Measurements from ENCODE around the gene BCAS4.

BCAS4 gene

DNA sequence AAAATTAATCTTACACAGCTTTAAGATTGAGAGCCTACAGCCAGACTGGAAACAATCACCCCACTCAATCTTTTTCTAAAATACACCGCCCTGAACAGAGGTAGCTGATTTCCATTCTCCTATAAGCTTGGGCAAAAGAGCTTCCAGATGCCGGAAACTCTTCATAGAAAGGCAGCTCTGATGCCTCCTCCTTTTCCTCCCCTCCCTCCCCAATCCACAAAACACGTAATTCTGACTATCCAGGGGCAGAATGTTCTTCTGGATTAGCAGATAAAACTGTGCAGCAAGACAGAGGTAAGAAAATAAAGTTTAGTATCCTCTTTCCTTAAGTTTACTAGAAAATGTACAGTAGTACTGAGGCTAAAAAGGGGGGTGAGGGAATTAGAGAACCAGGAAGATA lies 120.6 kb downstream of the BCAS4 start:
- no peak overlapping the region for H3K4me3 ChIP-seq (ENCODE audit: low read depth, low read length)
- H3K36me3 ChIP-seq = peaks cover 29% of the 10 kb centered on the region
- peaks cover 41% of the 10 kb centered on the region for H3K4me1 ChIP-seq
- H3K9me3 ChIP-seq = no peaks in the 10 kb centered on the region
- DNase-seq = no peak
- H3K27me3 ChIP-seq = no peaks in the 10 kb centered on the region
- no peak for TF ChIP-seq CTCF (IDR thresholded peaks at IDR 0.05; ENCODE audit: low read depth, low read length)

- H3K9me3 ChIP-seq = no peaks in the 10 kb centered on the region
- no peaks in the 10 kb centered on the region for H3K27me3 ChIP-seq
- H3K4me1 ChIP-seq = peaks cover 41% of the 10 kb centered on the region
- H3K36me3 ChIP-seq = peaks cover 35% of the 10 kb centered on the region
- no peak overlapping the region for H3K4me3 ChIP-seq (ENCODE audit: low read depth, low read length)
- TF ChIP-seq CTCF (IDR thresholded peaks at IDR 0.05; ENCODE audit: low read depth, low read length) = no peak
- peak; percentile 19 for DNase-seq
Measured at GRCh38 chr20:50916257-50916656, 121.4 kb downstream of the BCAS4 start.

DNA sequence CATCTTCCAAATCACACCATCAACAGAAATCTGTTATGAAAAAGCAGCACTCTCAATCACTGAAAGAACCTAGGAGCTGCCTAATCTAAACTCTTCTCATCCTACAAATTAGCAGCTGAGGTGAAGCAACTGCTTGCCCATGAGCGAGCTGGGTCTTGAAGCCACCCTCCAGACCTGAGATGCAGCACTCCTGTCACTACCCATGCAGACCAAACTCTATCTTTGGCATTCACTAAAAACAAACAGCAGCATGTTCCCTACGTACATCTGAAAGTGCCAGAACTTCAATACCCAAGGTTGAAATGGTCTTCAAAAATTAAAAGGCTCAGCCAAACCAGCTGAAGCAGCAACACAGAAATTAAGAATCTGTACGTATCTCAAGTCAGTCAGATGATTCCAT lies 122.1 kb downstream of the BCAS4 start:
- peaks cover 41% of the 10 kb centered on the region for H3K4me1 ChIP-seq
- no peak for TF ChIP-seq CTCF (IDR thresholded peaks at IDR 0.05; ENCODE audit: low read depth, low read length)
- H3K36me3 ChIP-seq = peaks cover 40% of the 10 kb centered on the region

GRCh38 chr20:50918403-50918802 lies 123.5 kb downstream of the BCAS4 start:
- no peaks in the 10 kb centered on the region for H3K27me3 ChIP-seq
- no peak for DNase-seq
- peaks cover 45% of the 10 kb centered on the region for H3K36me3 ChIP-seq
- H3K9me3 ChIP-seq = no peaks in the 10 kb centered on the region
- H3K4me3 ChIP-seq (ENCODE audit: low read depth, low read length) = no peak overlapping the region
- peaks cover 41% of the 10 kb centered on the region for H3K4me1 ChIP-seq
- TF ChIP-seq CTCF (IDR thresholded peaks at IDR 0.05; ENCODE audit: low read depth, low read length) = no peak

More for the DNA sequence above, 122.1 kb downstream of the BCAS4 start:
- no peak for DNase-seq
- Histone ChIP-seq H3K4me3 (ENCODE audit: low read depth, low read length) (no peak overlapping the region), H3K27me3 (no peaks in the 10 kb centered on the region), H3K9me3 (no peaks in the 10 kb centered on the region)

DNA sequence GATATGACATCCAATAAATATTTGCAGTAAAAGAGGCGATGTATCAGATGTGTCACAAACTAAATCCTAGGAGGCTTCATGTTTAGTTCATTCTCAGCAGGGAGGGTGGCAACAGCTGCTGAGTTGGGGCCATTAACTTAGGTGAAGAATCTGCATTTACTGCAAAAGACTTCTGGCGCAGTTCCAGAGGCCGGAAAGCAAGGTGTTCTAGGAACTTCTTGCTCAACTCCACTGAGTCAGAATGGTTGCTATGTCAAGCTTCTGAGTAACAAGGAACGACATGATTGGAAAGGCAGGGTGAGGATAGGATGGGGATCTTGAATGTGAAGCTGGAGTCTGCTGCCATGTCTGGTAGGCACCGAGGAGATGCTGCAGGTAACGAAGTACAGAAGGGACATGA lies 124.7 kb downstream of the BCAS4 start:
- peaks cover 48% of the 10 kb centered on the region for H3K36me3 ChIP-seq
- TF ChIP-seq CTCF (IDR thresholded peaks at IDR 0.05; ENCODE audit: low read depth, low read length) = no peak
- peak; percentile 22 for DNase-seq
- no peaks in the 10 kb centered on the region for H3K9me3 ChIP-seq
- H3K4me1 ChIP-seq = peaks cover 32% of the 10 kb centered on the region
- no peak overlapping the region for H3K4me3 ChIP-seq (ENCODE audit: low read depth, low read length)
- no peaks in the 10 kb centered on the region for H3K27me3 ChIP-seq

DNA sequence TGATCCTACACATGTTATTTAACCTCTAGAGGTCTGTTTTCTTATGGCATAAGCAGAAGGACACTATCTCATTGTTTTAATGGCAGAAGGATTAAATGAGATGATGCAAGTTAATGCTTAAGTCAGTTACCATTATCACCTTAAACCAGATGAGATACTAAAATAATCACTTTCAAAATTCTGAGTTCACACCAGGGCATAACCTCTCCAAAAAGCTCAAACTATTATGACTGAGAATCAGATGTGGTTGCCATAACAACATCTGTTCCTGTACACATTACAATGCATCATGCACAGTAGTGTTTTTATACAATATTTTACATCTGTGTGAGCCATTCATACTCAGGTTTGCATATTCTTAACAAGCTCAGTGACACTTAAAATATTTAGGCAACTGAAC lies 126.1 kb downstream of the BCAS4 start:
- Histone ChIP-seq H3K4me3 (ENCODE audit: low read depth, low read length) (no peak overlapping the region), H3K4me1 (peaks cover 21% of the 10 kb centered on the region), H3K36me3 (peaks cover 58% of the 10 kb centered on the region), H3K9me3 (no peaks in the 10 kb centered on the region), H3K27me3 (no peaks in the 10 kb centered on the region)
- TF ChIP-seq CTCF (IDR thresholded peaks at IDR 0.05; ENCODE audit: low read depth, low read length) = no peak
- DNase-seq = no peak
